GM19395 (cell line): Measurements from ENCODE around the gene YES1.
A peak's percentile ranks its signal among the peaks of the same experiment; 100 is the strongest.
"Not testable (repeated sequence)": the region's sequence is repeated elsewhere in the genome, so short reads cannot be mapped to it uniquely, and the experiment has no call there.

ENCODE experiments used
- ATAC-seq: cut with Tn5 transposase; IDR thresholded peaks from one replicate; pipeline ENCODE4 v1.9.1; 2021; ENCODE audit warnings: mild to moderate bottlenecking, moderate library complexity; ENCODE audit not compliant: unreplicated experiment

Gene YES1

DNA sequence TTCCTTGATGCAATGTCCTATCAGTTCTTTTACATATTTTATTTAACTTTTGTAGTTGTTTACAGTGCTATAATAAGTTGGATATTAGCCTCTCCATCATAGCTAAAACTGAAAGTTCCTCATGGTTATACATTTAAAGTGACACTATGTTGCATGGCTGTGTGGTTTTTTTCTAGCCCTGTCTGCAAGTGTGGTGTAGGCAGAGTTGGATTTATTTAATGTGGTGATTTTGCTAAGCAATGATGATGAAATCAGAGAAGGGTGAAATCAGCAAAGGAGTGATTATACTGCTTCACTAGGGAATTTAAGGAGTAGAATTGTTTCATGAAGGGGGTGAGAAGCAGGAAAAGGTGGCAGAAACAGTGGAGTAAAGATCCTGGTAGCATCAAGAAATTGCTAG, 81.3 kb downstream of the YES1 start:
- ATAC-seq, result no peak

DNA sequence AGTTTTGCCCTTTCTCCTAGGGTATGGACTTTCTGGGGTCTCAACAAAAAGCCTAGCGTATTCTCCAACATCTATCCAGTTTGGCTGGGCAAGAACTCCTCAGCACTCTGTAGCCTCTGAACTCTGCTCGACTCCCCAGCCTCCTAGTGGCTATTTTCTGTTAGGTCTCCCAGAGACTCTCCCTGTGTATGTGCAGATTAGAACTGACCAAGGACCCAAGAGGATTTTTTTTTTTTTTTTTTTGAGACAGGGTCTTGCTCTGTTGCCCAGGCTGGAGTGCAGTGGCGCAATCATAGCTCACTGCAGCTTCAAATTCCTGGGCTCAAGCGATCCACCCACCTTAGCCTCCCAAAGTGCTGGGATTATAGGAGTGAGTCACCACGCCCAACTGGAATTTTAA, 81.9 kb downstream of the YES1 start:
- not testable (repeated sequence) for ATAC-seq

- no peak for ATAC-seq
Measured at GRCh38 chr18:725646-726045, 86.4 kb downstream of the YES1 start.

- ATAC-seq, result no peak
Measured at GRCh38 chr18:723541-724080, 88.4 kb downstream of the YES1 start.

DNA sequence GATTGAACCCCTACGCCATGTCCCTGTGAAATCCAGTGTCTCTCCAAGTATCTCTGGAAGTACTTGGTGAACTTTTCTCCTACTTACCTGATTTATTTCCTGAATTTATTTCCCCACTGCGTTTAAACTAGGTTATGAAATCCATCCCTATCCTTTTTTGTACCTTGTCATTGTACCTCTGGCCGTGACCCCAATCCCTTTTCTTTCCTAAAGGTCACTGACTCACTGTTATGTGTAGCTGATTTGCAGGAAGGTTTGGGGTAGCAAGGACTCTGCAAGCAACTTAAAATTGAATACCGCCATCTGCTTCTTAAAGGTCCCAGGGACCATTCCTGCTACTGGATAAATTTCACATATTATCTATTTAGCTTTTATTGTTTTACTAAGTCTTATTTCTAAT, 95.0 kb downstream of the YES1 start:
- ATAC-seq, result no peak

DNA sequence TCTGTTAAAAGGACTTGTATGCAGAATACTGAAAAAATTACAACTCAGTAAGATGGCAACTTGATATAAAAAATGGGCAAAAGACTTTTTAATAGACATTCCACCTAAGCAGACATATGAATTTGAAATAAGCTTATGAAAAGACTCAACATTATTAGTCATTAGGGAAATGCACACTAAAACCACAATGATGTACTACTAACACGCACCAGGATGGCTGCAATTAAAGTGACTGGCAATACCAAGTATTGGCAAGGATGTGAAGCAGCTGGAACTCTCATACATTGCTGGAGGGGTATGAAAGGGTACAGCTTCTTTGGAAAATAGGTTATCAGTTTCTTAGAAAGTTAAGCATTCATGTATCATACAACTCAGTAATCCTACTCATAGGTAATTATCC, 96.4 kb downstream of the YES1 start:
- no peak for ATAC-seq

- ATAC-seq, result no peak
Measured at GRCh38 chr18:713135-713490, 98.9 kb downstream of the YES1 start.

- ATAC-seq, result peak; percentile 87
Measured at GRCh38 chr18:712401-713134, 99.5 kb downstream of the YES1 start, which contains the start of gene ENOSF1. Gene ENOSF1 (minus strand): TSS chr18:712630. CDS start chr18:712587, 43 bp downstream.

DNA sequence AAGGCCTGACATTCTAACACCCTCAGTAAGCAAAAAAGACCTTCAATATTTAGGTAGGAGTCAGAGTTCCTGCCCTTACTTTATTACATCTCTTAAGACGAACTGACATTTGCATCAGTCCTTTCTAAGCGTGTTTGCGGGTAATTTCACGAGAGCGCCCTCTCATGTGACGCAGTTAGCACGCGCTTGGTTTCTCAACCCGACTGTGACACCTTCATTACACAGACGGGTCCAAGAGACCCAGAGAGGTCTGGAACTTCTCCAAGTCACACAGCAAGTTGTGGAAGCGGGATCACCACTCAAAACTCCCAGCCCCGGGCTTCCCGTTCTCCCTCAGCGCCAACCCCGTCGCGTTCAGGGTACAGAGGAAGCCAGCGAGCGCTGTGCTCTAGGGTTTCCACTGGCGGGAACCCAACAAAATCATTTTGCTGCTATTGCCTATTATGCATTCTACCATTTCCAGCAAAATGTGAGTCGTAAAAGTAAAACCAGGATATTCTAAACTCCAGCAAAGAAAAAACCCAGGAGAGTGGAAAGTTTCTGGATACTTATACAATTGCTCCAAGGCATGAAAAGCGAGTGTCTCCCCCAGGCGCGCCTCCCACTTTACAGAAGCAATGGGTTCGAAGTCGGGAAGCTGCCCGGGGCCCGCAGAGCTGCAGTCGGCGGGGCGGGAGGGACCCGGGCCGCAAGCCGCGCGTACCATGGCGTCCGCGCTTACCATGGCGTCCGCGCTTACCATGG, 100.2 kb downstream of the YES1 start:
- peak; percentile 71 for ATAC-seq

DNA sequence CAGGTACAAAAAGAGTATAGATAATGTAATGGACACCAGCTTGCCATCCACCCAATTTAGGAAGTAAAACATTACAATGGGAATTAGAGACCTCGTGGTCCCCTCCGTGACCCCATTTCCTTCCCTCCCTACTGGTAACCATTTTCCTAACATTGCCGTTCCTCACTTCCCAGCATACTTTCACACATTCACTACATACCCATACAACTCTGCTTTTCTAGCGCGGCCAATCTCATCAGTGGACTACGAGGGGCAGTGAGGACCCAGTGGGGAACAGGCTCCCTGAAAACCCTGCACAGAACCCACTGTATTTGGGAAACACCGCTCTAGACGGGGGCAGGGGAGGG, 100.8 kb downstream of the YES1 start:
- peak; percentile 18 for ATAC-seq

DNA sequence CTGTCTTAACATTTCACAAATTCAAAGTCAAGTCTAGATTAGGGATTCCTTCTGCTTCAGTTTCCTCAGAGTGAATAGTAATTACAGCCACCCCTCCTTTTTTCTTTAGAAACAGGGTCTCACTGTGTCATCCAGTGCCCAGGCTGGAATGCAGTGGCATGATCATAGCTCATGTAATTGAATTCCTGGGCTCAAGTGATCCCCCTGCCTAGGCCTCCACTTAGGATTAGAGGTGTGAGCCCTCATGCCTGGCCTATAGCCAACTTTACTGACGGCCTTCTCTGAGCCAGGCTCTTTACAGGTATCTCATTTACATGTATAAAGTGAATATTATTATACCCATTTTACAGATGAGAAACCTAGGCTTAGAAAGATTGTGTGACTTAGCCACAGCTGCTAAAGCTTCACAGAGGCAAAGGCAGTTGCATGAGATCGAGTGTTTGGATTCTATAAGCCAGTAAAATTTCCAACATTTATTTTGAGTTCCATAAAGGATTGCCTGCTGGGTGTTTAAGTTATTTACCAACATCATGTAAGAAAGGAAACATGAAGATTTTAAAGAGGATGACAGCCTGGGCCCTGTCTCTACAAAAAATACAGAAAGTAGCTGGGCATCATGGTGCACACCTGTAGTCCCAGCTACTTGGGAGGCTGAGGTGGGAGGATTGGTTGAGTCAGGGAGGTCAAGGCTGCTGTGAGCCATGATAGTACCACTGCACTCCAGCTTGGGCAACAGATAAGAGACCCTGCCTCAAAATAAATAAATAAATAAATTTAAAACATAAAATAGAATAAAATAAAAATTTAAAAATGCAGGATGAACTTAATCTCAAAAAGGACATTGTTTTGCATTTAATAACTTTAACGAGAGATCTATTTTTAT, 101.4 kb downstream of the YES1 start:
- ATAC-seq, result no peak

DNA sequence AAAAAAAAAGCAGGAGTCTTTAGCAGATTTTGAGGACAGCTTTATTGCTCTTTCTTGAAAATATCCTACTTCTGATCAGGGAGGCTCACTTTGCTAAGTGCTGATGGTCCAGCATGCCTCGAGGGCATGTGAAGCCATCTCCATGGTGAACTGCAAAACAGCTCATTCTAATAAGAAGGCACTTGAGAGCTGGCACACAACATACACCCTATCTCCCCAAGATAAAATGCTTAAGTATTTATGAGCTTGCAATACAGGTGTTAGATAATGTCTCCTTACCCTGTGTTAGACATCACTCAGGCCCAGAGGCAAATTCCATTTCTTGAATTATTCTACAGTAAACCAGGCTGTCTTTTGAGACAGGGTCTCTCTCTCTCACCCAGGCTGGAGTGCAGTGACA, 102.3 kb downstream of the YES1 start:
- no peak for ATAC-seq

GRCh38 chr18:708096-708495, 103.9 kb downstream of the YES1 start:
- no peak for ATAC-seq

- ATAC-seq, result no peak
Measured at GRCh38 chr18:706405-706804, 105.6 kb downstream of the YES1 start.

DNA sequence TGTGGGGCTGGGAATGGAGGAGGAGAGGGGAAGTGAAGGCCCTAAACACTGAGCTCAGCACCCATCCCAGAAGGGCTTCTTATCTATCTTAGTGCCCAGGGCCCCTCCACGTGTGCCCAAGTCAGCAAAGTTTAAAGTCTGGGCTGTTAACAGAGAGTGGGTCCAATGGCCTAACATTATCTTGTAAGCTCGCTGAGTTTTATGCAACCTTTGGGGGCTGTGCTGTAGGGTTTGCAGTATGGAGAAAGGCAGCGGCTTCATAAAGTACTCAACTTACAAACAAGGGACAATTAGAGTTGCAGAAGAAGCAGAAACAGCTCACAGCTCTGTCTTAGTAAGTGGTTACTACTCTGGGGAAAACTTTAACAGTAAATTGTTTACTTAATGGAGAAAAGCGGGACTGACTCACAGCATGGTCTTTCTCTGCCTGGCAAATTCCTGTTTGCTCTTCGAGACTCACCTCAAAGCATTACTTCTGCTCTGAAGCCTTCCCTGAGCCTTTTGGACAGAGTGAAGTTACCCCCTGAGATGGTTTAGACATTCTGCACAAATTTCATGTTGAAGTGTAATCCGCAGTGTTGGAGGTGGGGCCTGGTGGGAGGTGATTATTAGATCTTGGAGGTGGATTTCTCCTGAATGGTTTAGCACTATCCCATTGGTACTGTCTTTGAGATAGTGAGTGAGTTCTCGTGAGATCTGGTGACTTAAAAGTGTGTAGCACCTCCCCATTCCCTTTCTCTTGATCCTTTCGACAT, 108.7 kb downstream of the YES1 start:
- no peak for ATAC-seq

- ATAC-seq, result no peak
Measured at GRCh38 chr18:697800-698199, 114.2 kb downstream of the YES1 start.

DNA sequence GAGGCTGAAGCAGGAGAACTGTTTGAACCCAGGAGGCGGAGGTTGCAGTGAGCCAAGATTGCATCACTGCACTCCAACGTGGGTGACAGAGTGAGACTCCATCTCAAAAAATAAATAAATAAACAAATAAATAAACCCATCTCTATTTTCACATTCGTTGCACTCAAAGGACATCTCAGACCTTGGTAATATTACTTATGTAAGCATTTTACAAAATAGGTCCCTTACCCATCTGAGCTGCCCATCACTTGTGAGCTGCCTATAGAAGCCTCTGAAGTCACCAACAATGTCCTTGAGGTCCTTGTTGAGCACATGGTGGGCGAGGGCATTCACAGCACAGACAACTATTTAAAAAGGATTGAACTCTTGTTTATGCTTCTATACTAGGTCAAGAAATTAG, 115.0 kb downstream of the YES1 start:
- no peak for ATAC-seq

GRCh38 chr18:693466-694187, 118.4 kb downstream of the YES1 start:
- no peak for ATAC-seq

- ATAC-seq, result no peak
Measured at GRCh38 chr18:692824-693223, 119.2 kb downstream of the YES1 start.

DNA sequence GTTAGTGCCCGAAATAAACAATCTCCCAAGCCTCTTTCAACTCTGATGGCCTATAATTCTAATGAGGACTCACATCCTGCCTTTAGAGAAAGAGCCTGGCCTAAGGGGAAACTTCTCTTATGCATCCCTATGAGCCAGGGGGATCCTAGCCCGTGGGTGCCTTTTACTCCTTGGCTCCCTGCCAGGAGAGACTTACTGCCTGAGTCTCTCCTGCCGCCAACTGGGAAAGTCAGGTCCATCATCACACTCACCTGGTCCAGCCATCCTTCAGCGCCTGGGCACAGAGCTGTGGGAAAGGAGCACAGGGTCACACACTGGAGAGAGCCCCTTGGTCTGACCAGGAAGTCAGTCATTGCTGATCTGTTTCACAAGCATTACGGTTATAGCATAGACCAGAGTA, 123.7 kb downstream of the YES1 start:
- no peak for ATAC-seq
